Measurements from ENCODE around the gene TTC5. TPM values are rescaled to one million over a fixed set of nuclear protein-coding genes. Genes with fewer than 3 reads are reported as not detected.

The TTC5 gene
- total RNA-seq, 2 experiments from 2014 or later, result 21.8 to 22.0 TPM

Other genes starting within 250 kb of the TTC5 start
- gene OR4L1, start 245.9 kb downstream of the TTC5 start, total RNA-seq, result not detected
- not detected for gene OR4K17, start 195.2 kb downstream of the TTC5 start, total RNA-seq
- not detected for gene OR4N5, start 167.1 kb downstream of the TTC5 start, total RNA-seq
- gene OR11G2, start 115.1 kb downstream of the TTC5 start, total RNA-seq, result not detected
- not detected for gene OR11H6, start 82.2 kb downstream of the TTC5 start, total RNA-seq
- gene OR11H7, start 77.0 kb downstream of the TTC5 start, total RNA-seq, result not detected
- not detected for gene OR11H4, start 66.7 kb downstream of the TTC5 start, total RNA-seq
- gene CCNB1IP1, start 27.3 kb upstream of the TTC5 start, total RNA-seq, result 10 to 100 TPM; 35.3 to 38.3 TPM
- 10 to 100 TPM; 29.7 to 32.3 TPM for gene PARP2, start 37.7 kb upstream of the TTC5 start, total RNA-seq
- 10 to 100 TPM; 34.6 to 48.7 TPM for gene TEP1, start 107.5 kb upstream of the TTC5 start, total RNA-seq
- 1 to 10 TPM; 2.4 to 2.7 TPM for gene KLHL33, start 130.2 kb upstream of the TTC5 start, total RNA-seq
- gene OSGEP, start 148.9 kb upstream of the TTC5 start, total RNA-seq, result 10 to 100 TPM; 51.8 to 56.6 TPM
- 100 to 1,000 TPM; 135 to 142 TPM for gene APEX1, start 149.3 kb upstream of the TTC5 start, total RNA-seq
- gene PIP4P1, start 155.5 kb upstream of the TTC5 start, total RNA-seq, result 10 to 100 TPM; 31.3 to 31.6 TPM
- 100 to 1,000 TPM; 211 to 216 TPM for gene PNP, start 163.5 kb upstream of the TTC5 start, total RNA-seq
- under 1 TPM; 0.29 to 0.40 TPM for gene RNASE10, start 199.6 kb upstream of the TTC5 start, total RNA-seq